ENCODE data around the gene PPP1R8. TPM values are rescaled to one million over a fixed set of nuclear protein-coding genes. Genes with fewer than 3 reads are reported as not detected.

The PPP1R8 gene
- total and polyA plus RNA-seq, 8 donors, result 31.1 to 56.3 (median 48.8) TPM

GRCh38 chr1:27886744-27887143, 56.2 kb downstream of the PPP1R8 start:
- peaks cover 0 to 93% of the 10 kb centered on the region in 2 donors for H3K36me3 ChIP-seq
- H3K27me3 ChIP-seq, result no peaks in the 10 kb centered on the region
- no peaks in the 10 kb centered on the region for H3K9me3 ChIP-seq
- ATAC-seq (no peak), DNase-seq (no peak)
- intact Hi-C loops (cut with DNase I), result no loop called here
- peaks cover 5 to 97% of the 10 kb centered on the region in 2 donors for H3K4me1 ChIP-seq
- H3K4me3 ChIP-seq, result peak overlapping the region in 1 of 2 donors; percentile 22
- no peak for TF ChIP-seq CTCF (IDR thresholded peaks at IDR 0.05)
- H3K27ac ChIP-seq, result peak overlapping the region; percentile 87 to 95

DNA sequence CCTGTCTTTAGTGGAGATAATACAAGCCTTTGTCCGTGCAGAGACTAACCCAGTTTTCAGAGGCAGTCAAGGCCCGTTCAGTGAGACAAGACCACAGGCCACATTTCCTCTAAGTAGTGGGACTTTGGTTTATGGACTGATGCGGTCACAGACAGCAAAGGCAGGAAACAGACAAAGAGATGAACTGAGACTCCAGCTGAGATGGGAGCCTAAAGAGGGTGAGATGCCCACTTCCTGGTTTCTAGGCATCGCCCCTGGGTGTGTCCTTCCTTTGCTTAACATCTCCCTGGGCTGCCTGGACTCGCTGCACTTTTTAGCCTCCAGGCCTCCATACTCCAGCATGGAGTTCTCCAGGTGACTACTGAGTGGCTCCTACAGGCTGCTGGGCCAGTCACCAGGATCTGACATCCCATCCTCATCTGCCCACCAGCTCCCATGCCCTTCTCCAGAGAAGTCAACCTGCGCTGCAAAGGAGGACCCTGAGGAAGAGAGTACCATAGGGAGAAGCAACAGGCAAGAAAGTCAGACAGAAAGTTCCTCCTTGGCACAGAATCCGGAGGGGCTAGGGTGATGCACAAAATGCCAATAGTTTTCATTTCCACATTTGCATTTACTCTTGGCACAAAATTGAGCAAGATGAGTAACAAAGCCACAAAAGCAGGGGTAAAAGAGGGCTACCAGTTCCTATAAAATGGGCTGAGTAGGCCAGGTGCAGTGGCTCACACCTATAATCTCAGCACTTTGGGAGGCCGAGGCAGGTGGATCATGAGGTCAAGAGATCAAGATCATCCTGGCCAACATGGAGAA, 56.8 kb downstream of the PPP1R8 start:
- intact Hi-C loops (cut with DNase I), result no loop called here
- Histone ChIP-seq H3K36me3 (peaks cover 0 to 93% of the 10 kb centered on the region in 2 donors), H3K4me1 (peaks cover 5 to 97% of the 10 kb centered on the region in 2 donors), H3K27me3 (no peaks in the 10 kb centered on the region), H3K27ac (peak overlapping the region; percentile 87 to 95), H3K4me3 (peak overlapping the region in 1 of 2 donors; percentile 22), H3K9me3 (no peaks in the 10 kb centered on the region)
- peak; percentile 12 for ATAC-seq
- no peak for DNase-seq
- TF ChIP-seq CTCF (IDR thresholded peaks at IDR 0.05), result no peak

DNA sequence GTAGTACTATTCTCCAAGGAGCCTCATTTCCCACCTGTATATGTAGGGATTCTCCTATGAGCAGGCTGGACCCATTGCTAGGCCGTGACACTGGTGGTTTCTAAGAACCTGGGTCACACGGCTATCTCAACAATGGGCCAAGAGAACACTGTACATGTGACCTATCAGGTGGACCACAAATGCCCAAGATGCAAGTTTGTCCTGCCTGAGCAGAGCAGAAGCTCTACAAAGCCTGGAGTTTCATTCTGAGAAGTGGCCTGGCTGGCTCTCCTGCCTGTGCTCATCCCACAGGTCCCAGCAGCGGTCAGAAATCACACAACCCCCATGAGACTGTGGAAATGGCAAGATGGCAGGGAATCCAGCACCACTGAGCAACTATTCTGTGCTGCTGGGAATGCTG, 58.9 kb downstream of the PPP1R8 start:
- H3K27me3 ChIP-seq, result no peaks in the 10 kb centered on the region
- peak overlapping the region; percentile 20 to 88 for H3K27ac ChIP-seq
- H3K4me1 ChIP-seq, result peaks cover 5 to 81% of the 10 kb centered on the region in 2 donors
- peaks cover 0 to 93% of the 10 kb centered on the region in 2 donors for H3K36me3 ChIP-seq
- ATAC-seq (no peak), DNase-seq (no peak)
- intact Hi-C loops (cut with DNase I), result no loop called here
- H3K9me3 ChIP-seq, result no peaks in the 10 kb centered on the region
- H3K4me3 ChIP-seq, result no peak overlapping the region
- TF ChIP-seq CTCF (IDR thresholded peaks at IDR 0.05), result no peak

- TF ChIP-seq CTCF (IDR thresholded peaks at IDR 0.05), result peak in 1 of 2 donors; percentile 32
- peaks cover 0 to 100% of the 10 kb centered on the region in 2 donors for H3K36me3 ChIP-seq
- DNase-seq (no peak), ATAC-seq (peak; percentile 58)
- H3K27ac ChIP-seq, result peak overlapping the region; percentile 77 to 88
- intact Hi-C loops (cut with DNase I), result no loop called here
- H3K9me3 ChIP-seq, result no peaks in the 10 kb centered on the region
- no peaks in the 10 kb centered on the region for H3K27me3 ChIP-seq
- no peak overlapping the region for H3K4me3 ChIP-seq
- peaks cover 5 to 65% of the 10 kb centered on the region in 2 donors for H3K4me1 ChIP-seq
Measured at GRCh38 chr1:27891196-27891889, 60.8 kb downstream of the PPP1R8 start.

- TF ChIP-seq CTCF (IDR thresholded peaks at IDR 0.05), result no peak
- DNase-seq (no peak), ATAC-seq (no peak)
- H3K36me3 ChIP-seq, result peaks cover 0 to 99% of the 10 kb centered on the region in 2 donors
- no peak overlapping the region for H3K27ac ChIP-seq
- peaks cover 0 to 34% of the 10 kb centered on the region in 2 donors for H3K4me1 ChIP-seq
- no peaks in the 10 kb centered on the region for H3K27me3 ChIP-seq
- H3K9me3 ChIP-seq, result no peaks in the 10 kb centered on the region
- no peak overlapping the region for H3K4me3 ChIP-seq
- intact Hi-C loops (cut with DNase I), result no loop called here
Measured at GRCh38 chr1:27894521-27894920, 63.9 kb downstream of the PPP1R8 start.
